ENCODE results near the gene LYL1. TPM values are rescaled to one million over a fixed set of nuclear protein-coding genes. Genes with fewer than 3 reads are reported as not detected.

The LYL1 gene
- total and polyA plus RNA-seq, 2 of the 13 experiments (the other 11 are each of a cell fraction or from before 2014, with no cell fraction given), result 0.75 to 0.92 TPM

DNA sequence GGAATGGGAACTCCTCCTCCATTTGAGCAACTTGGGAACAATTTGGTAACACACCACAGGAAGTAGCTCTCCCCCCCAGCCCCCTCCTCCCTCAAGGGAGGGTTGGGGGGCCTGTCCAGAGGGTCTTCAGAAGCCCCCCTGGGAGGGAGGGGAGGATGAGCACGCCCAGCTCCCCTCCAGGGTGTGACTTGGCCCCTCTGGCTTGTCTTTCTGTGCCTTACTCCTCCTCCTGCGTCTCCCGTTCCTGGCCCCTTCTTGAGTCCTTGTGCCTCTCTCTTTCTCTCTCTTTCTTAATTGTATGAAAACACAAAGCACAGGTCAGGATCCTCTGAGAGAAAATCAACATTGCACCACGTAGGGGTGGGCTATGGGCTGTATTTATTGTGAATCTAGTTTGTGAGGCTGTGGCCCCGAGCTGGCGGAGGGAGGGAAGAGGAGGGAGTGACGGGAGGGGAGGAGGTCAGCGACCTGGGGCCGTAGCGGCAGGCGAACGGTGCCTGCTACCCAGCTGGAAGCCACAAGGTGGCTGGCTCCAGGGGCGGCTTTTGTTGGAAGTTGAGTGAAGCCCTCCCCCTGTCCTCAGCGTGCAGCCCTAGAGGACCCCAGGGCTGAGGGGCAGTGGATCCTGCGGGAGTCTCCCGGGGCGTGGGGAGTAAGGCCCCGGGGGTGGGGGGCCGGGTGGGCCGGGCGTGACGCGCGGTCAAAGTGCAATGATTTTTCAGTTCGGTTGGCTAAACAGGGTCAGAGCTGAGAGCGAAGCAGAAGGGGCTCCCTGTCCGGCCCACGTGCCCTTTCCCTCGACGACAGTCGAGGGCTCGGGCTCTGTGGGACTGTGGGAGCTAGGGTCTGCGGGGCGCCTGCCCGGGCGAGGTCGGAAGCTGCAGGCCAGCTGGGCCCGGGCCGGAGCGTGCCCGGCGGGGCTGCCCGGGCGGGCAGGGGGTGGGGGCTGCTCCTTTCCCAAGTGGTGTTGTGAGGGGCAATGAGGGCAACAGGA, 6.4 kb downstream of the LYL1 start (continued):
- TF ChIP-seq, protein P1, sequence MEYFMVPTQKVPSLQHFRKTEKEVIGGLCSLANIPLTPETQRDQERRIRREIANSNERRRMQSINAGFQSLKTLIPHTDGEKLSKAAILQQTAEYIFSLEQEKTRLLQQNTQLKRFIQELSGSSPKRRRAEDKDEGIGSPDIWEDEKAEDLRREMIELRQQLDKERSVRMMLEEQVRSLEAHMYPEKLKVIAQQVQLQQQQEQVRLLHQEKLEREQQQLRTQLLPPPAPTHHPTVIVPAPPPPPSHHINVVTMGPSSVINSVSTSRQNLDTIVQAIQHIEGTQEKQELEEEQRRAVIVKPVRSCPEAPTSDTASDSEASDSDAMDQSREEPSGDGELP (IDR thresholded peaks at IDR 0.05; ENCODE audit: borderline replicate concordance, low read depth), result peak; percentile 54; the same call in 1 of the 2 replicates
- peak; percentile 54 for TF ChIP-seq MED1 (CRISPR knock-in tag; IDR thresholded peaks at IDR 0.05)
- TF ChIP-seq ELF1 (CRISPR knock-in tag; IDR thresholded peaks at IDR 0.05), result no peak
- TF ChIP-seq, protein P2, sequence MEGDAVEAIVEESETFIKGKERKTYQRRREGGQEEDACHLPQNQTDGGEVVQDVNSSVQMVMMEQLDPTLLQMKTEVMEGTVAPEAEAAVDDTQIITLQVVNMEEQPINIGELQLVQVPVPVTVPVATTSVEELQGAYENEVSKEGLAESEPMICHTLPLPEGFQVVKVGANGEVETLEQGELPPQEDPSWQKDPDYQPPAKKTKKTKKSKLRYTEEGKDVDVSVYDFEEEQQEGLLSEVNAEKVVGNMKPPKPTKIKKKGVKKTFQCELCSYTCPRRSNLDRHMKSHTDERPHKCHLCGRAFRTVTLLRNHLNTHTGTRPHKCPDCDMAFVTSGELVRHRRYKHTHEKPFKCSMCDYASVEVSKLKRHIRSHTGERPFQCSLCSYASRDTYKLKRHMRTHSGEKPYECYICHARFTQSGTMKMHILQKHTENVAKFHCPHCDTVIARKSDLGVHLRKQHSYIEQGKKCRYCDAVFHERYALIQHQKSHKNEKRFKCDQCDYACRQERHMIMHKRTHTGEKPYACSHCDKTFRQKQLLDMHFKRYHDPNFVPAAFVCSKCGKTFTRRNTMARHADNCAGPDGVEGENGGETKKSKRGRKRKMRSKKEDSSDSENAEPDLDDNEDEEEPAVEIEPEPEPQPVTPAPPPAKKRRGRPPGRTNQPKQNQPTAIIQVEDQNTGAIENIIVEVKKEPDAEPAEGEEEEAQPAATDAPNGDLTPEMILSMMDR (CRISPR knock-in tag; IDR thresholded peaks at IDR 0.05), result peak; percentile 77
- no peak for TF ChIP-seq TCF12 (IDR thresholded peaks at IDR 0.05)
- no peak for TF ChIP-seq TCF12 (CRISPR knock-in tag; IDR thresholded peaks at IDR 0.05)
- TF ChIP-seq KDM5A (IDR thresholded peaks at IDR 0.05; ENCODE audit: borderline replicate concordance, low read length), result no peak
- no peak for TF ChIP-seq IRF2 (CRISPR knock-in tag; IDR thresholded peaks at IDR 0.05)
- peak; percentile 59 for TF ChIP-seq HDAC1 (CRISPR knock-in tag; IDR thresholded peaks at IDR 0.05)
- no peak for TF ChIP-seq POLR2G (IDR thresholded peaks at IDR 0.05; ENCODE audit: low read depth, low read length)
- no peak for TF ChIP-seq ZNF782 (CRISPR knock-in tag; IDR thresholded peaks at IDR 0.05; ENCODE audit: borderline replicate concordance)
- no peak for TF ChIP-seq ADNP (CRISPR knock-in tag; IDR thresholded peaks at IDR 0.05)
- no peak for TF ChIP-seq GATAD1 (CRISPR knock-in tag; IDR thresholded peaks at IDR 0.05)
- peak; percentile 20; the same call in 1 of the 2 replicates for TF ChIP-seq NCOA2 (CRISPR knock-in tag; IDR thresholded peaks at IDR 0.05)
- TF ChIP-seq ZNF792 (CRISPR knock-in tag; IDR thresholded peaks at IDR 0.05), result no peak
- no peak for TF ChIP-seq ZBTB1 (CRISPR knock-in tag; IDR thresholded peaks at IDR 0.05; ENCODE audit: borderline replicate concordance)
- TF ChIP-seq GATA4 (IDR thresholded peaks at IDR 0.05; ENCODE audit: borderline replicate concordance, low read depth), result no peak
- no peak for TF ChIP-seq ZNF451 (CRISPR knock-in tag; IDR thresholded peaks at IDR 0.05)
- TF ChIP-seq NR2F6 (IDR thresholded peaks at IDR 0.05), result peak; percentile 79
- TF ChIP-seq NR2F6 (CRISPR knock-in tag; IDR thresholded peaks at IDR 0.05), result peak; percentile 80
- TF ChIP-seq AGO2 (optimal IDR thresholded peaks at IDR 0.05; ENCODE audit: low read depth, low read length), result peak; percentile 74
- TF ChIP-seq ZNF530 (CRISPR knock-in tag; IDR thresholded peaks at IDR 0.05; ENCODE audit: low read depth), result no peak
- TF ChIP-seq ZNF816 (CRISPR knock-in tag; IDR thresholded peaks at IDR 0.05; ENCODE audit: borderline replicate concordance), result no peak; the same call in 1 of the 2 replicates
- peak; percentile 63 to 74; a peak in 3 of 4 replicates for TF ChIP-seq NR2F1 (CRISPR knock-in tag; IDR thresholded peaks at IDR 0.05)
- TF ChIP-seq ZMYM3 (CRISPR knock-in tag; IDR thresholded peaks at IDR 0.05), result peak; percentile 47; the same call in 1 of the 2 replicates
- TF ChIP-seq, protein P3, sequence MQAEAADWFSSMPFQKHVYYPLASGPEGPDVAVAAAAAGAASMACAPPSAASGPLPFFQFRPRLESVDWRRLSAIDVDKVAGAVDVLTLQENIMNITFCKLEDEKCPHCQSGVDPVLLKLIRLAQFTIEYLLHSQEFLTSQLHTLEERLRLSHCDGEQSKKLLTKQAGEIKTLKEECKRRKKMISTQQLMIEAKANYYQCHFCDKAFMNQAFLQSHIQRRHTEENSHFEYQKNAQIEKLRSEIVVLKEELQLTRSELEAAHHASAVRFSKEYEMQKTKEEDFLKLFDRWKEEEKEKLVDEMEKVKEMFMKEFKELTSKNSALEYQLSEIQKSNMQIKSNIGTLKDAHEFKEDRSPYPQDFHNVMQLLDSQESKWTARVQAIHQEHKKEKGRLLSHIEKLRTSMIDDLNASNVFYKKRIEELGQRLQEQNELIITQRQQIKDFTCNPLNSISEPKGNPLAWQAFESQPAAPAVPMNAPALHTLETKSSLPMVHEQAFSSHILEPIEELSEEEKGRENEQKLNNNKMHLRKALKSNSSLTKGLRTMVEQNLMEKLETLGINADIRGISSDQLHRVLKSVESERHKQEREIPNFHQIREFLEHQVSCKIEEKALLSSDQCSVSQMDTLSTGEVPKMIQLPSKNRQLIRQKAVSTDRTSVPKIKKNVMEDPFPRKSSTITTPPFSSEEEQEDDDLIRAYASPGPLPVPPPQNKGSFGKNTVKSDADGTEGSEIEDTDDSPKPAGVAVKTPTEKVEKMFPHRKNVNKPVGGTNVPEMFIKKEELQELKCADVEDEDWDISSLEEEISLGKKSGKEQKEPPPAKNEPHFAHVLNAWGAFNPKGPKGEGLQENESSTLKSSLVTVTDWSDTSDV (CRISPR knock-in tag; IDR thresholded peaks at IDR 0.05), result no peak
